ENCODE measurements around the gene CGB1. TPM values are rescaled to one million over a fixed set of nuclear protein-coding genes. Genes with fewer than 3 reads are reported as not detected.

CGB1 gene
- total and polyA plus RNA-seq, 10 of the 15 experiments (the other 5 are each of a cell fraction or from before 2014, with no cell fraction given) = not detected

GRCh38 chr19:48999481-49000325 is 37.0 kb downstream of the CGB1 start:
- no peak overlapping the region for H3K27ac ChIP-seq (ENCODE audit: control insufficient read depth, insufficient read depth)
- no peaks in the 10 kb centered on the region for H3K4me1 ChIP-seq (ENCODE audit: control insufficient read depth, insufficient read depth, low read length)
- intact Hi-C loops (cut with micrococcal nuclease; ENCODE audit: unreplicated experiment) = no loop called here
- RAD21 ChIA-PET (ENCODE audit: unreplicated experiment) = interaction anchor here (0.6 to 0.9 kb wide), 2 partner anchors 209 to 224 kb away, joined by 3 read pairs; no protein-coding TSS in a partner anchor
- in situ Hi-C loops (cut with MboI) = no loop called here
- no peak overlapping the region for H3K4me2 ChIP-seq (ENCODE audit: control insufficient read depth, insufficient read depth)
- H3K9me3 ChIP-seq (replicated peaks; ENCODE audit: control insufficient read depth, insufficient read depth, low read length) = no peaks in the 10 kb centered on the region
- TF ChIP-seq STAT1 (conservative IDR thresholded peaks at IDR 0.05) (no peak), SMC3 (IDR thresholded peaks at IDR 0.05; ENCODE audit: borderline replicate concordance, low read length) (peak; percentile 49; the same call in 1 of the 2 replicates), ZNF24 (IDR thresholded peaks at IDR 0.05) (peak; percentile 77), POLR2AphosphoS2 (IDR thresholded peaks at IDR 0.05; ENCODE audit: low read depth, low read length) (no peak), RAD21 (IDR thresholded peaks at IDR 0.05; ENCODE audit: insufficient read depth, low read depth, low read length) (peak; percentile 38)
- TF ChIP-seq, protein P1, sequence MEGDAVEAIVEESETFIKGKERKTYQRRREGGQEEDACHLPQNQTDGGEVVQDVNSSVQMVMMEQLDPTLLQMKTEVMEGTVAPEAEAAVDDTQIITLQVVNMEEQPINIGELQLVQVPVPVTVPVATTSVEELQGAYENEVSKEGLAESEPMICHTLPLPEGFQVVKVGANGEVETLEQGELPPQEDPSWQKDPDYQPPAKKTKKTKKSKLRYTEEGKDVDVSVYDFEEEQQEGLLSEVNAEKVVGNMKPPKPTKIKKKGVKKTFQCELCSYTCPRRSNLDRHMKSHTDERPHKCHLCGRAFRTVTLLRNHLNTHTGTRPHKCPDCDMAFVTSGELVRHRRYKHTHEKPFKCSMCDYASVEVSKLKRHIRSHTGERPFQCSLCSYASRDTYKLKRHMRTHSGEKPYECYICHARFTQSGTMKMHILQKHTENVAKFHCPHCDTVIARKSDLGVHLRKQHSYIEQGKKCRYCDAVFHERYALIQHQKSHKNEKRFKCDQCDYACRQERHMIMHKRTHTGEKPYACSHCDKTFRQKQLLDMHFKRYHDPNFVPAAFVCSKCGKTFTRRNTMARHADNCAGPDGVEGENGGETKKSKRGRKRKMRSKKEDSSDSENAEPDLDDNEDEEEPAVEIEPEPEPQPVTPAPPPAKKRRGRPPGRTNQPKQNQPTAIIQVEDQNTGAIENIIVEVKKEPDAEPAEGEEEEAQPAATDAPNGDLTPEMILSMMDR (IDR thresholded peaks at IDR 0.05 in 2 of 3, conservative IDR thresholded peaks at IDR 0.05 in 1 of 3; ENCODE audit: control insufficient read depth in 2 of 3, extremely low read depth in 1 of 3, insufficient read depth in 1 of 3, low read depth in 3 of 3, low read length in 3 of 3) = peak; percentile 43 to 81 (median 65)
- TF ChIP-seq, protein P2, sequence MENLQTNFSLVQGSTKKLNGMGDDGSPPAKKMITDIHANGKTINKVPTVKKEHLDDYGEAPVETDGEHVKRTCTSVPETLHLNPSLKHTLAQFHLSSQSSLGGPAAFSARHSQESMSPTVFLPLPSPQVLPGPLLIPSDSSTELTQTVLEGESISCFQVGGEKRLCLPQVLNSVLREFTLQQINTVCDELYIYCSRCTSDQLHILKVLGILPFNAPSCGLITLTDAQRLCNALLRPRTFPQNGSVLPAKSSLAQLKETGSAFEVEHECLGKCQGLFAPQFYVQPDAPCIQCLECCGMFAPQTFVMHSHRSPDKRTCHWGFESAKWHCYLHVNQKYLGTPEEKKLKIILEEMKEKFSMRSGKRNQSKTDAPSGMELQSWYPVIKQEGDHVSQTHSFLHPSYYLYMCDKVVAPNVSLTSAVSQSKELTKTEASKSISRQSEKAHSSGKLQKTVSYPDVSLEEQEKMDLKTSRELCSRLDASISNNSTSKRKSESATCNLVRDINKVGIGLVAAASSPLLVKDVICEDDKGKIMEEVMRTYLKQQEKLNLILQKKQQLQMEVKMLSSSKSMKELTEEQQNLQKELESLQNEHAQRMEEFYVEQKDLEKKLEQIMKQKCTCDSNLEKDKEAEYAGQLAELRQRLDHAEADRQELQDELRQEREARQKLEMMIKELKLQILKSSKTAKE (IDR thresholded peaks at IDR 0.05; ENCODE audit: low read depth, poor library complexity, severe bottlenecking) = no peak
- CTCF ChIA-PET = interaction anchor here (0.9 to 3.1 kb wide), 7 partner anchors 8 to 354 kb away, joined by 3 to 16 read pairs (median 4); partner anchors contain the start of gene CA11
- FAIRE-seq (peak; percentile 13), DNase-seq (ENCODE audit: low read depth, low spot score) (no peak), ATAC-seq (peak; percentile 84)
- POLR2A ChIA-PET = no interaction called here
- H4K20me1 ChIP-seq (ENCODE audit: control insufficient read depth, insufficient read depth) = no peaks in the 10 kb centered on the region
- no peaks in the 10 kb centered on the region for H3K27me3 ChIP-seq (replicated peaks in 1 of 2; ENCODE audit: control insufficient read depth in 2 of 2, insufficient read depth in 2 of 2, low read length in 1 of 2)
- SMC1A ChIA-PET (ENCODE audit: uncharacterized antibody, unreplicated experiment) = interaction anchor here (0.9 to 1.4 kb wide), 2 partner anchors 199 to 209 kb away, joined by 4 to 6 read pairs; no protein-coding TSS in a partner anchor
- WGBS (ENCODE audit: insufficient coverage, insufficient replicate concordance, low lambda C conversion rate, missing lambda C conversion rate) = 43% methylated on average over 16 of the region's 16 CpGs
- BruUV-seq (replicated peaks) = no TSS peak
- H2AFZ ChIP-seq (ENCODE audit: control insufficient read depth, low read depth, low read length) = no peak overlapping the region
- peaks cover 16% of the 10 kb centered on the region for H3K79me2 ChIP-seq (ENCODE audit: control insufficient read depth, insufficient read depth, low read length)
- H3K36me3 ChIP-seq (ENCODE audit: control insufficient read depth in 2 of 2, insufficient read depth in 2 of 2, low read length in 1 of 2) = peaks cover 4% of the 10 kb centered on the region in 2 experiments
- H3K9ac ChIP-seq (ENCODE audit: control insufficient read depth, insufficient read depth, low read length) = no peak overlapping the region
- no peak overlapping the region for H3K4me3 ChIP-seq
